Measurements from ENCODE around the gene NOX3. TPM values are rescaled to one million over a fixed set of nuclear protein-coding genes. Genes with fewer than 3 reads are reported as not detected.

Gene NOX3
- total and polyA plus RNA-seq, 2 experiments from 2014 or later, result not detected

DNA sequence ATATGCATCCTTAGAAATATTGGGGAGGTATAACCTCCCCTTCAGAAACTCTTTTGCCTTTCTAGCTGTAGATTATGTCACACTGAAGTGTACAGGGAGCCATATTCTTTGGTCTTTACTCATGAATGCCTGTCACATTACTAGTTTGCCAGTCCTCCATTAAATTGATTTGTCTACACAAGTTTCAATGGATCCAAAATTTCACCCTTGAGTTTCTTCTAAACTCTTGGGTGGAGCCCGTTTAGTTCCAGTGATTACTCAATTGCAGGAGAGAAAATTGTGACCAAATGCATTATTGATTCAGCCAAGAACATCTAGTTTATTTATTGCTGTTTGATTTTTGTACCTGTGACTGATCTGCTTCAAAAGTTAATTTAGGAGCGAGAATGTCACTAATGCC is 81.0 kb downstream of the NOX3 start (continued):
- TF ChIP-seq, protein P1, sequence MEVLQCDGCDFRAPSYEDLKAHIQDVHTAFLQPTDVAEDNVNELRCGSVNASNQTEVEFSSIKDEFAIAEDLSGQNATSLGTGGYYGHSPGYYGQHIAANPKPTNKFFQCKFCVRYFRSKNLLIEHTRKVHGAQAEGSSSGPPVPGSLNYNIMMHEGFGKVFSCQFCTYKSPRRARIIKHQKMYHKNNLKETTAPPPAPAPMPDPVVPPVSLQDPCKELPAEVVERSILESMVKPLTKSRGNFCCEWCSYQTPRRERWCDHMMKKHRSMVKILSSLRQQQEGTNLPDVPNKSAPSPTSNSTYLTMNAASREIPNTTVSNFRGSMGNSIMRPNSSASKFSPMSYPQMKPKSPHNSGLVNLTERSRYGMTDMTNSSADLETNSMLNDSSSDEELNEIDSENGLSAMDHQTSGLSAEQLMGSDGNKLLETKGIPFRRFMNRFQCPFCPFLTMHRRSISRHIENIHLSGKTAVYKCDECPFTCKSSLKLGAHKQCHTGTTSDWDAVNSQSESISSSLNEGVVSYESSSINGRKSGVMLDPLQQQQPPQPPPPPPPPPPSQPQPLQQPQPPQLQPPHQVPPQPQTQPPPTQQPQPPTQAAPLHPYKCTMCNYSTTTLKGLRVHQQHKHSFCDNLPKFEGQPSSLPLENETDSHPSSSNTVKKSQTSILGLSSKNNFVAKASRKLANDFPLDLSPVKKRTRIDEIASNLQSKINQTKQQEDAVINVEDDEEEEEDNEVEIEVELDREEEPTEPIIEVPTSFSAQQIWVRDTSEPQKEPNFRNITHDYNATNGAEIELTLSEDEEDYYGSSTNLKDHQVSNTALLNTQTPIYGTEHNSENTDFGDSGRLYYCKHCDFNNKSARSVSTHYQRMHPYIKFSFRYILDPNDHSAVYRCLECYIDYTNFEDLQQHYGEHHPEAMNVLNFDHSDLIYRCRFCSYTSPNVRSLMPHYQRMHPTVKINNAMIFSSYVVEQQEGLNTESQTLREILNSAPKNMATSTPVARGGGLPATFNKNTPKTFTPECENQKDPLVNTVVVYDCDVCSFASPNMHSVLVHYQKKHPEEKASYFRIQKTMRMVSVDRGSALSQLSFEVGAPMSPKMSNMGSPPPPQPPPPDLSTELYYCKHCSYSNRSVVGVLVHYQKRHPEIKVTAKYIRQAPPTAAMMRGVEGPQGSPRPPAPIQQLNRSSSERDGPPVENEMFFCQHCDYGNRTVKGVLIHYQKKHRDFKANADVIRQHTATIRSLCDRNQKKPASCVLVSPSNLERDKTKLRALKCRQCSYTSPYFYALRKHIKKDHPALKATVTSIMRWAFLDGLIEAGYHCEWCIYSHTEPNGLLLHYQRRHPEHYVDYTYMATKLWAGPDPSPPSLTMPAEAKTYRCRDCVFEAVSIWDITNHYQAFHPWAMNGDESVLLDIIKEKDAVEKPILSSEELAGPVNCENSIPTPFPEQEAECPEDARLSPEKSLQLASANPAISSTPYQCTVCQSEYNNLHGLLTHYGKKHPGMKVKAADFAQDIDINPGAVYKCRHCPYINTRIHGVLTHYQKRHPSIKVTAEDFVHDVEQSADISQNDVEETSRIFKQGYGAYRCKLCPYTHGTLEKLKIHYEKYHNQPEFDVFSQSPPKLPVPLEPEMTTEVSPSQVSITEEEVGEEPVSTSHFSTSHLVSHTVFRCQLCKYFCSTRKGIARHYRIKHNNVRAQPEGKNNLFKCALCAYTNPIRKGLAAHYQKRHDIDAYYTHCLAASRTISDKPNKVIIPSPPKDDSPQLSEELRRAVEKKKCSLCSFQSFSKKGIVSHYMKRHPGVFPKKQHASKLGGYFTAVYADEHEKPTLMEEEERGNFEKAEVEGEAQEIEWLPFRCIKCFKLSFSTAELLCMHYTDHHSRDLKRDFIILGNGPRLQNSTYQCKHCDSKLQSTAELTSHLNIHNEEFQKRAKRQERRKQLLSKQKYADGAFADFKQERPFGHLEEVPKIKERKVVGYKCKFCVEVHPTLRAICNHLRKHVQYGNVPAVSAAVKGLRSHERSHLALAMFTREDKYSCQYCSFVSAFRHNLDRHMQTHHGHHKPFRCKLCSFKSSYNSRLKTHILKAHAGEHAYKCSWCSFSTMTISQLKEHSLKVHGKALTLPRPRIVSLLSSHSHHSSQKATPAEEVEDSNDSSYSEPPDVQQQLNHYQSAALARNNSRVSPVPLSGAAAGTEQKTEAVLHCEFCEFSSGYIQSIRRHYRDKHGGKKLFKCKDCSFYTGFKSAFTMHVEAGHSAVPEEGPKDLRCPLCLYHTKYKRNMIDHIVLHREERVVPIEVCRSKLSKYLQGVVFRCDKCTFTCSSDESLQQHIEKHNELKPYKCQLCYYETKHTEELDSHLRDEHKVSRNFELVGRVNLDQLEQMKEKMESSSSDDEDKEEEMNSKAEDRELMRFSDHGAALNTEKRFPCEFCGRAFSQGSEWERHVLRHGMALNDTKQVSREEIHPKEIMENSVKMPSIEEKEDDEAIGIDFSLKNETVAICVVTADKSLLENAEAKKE (CRISPR knock-in tag; IDR thresholded peaks at IDR 0.05), result no peak
- no peak for TF ChIP-seq NANOG (IDR thresholded peaks at IDR 0.05; ENCODE audit: borderline replicate concordance)
- TF ChIP-seq, protein P2, sequence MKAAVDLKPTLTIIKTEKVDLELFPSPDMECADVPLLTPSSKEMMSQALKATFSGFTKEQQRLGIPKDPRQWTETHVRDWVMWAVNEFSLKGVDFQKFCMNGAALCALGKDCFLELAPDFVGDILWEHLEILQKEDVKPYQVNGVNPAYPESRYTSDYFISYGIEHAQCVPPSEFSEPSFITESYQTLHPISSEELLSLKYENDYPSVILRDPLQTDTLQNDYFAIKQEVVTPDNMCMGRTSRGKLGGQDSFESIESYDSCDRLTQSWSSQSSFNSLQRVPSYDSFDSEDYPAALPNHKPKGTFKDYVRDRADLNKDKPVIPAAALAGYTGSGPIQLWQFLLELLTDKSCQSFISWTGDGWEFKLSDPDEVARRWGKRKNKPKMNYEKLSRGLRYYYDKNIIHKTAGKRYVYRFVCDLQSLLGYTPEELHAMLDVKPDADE (IDR thresholded peaks at IDR 0.05), result no peak
- TF ChIP-seq POLR2AphosphoS5 (IDR thresholded peaks at IDR 0.05; ENCODE audit: low read depth), result no peak

DNA sequence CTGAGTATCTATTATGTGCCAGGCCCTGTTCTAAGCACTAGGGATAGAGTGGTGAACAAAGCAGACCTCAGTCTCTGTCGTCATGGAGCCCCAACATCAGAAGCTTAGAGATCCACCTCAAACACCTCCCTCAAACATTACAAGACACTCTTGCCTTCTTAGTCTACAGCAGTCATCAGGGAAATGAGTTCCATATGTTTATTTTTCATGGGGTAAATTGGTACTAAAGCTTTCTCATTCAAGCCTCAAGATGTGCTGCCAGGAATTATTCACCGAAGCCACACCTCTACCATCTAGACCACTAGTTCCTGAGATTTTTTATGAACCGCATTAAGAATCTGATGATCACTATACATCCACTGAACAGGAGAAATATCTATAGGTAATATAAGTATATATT is 82.4 kb downstream of the NOX3 start:
- H3K27ac ChIP-seq (ENCODE audit: low read depth), result no peak overlapping the region
- no peak overlapping the region for H3K4me2 ChIP-seq
- no peaks in the 10 kb centered on the region for H3K4me1 ChIP-seq (ENCODE audit: insufficient read depth)
- no peaks in the 10 kb centered on the region for H3K36me3 Mint-ChIP-seq (ENCODE audit: low read depth)
- H2AFZ ChIP-seq, result no peak overlapping the region
- H3K4me3 Mint-ChIP-seq, result no peak overlapping the region
- H3K79me2 ChIP-seq (replicated peaks; ENCODE audit: insufficient read depth), result no peaks in the 10 kb centered on the region
- DNase-seq (ENCODE audit: low spot score) (no peak), ATAC-seq (no peak)
- H3K9me2 ChIP-seq (ENCODE audit: insufficient read depth), result no peaks in the 10 kb centered on the region; the same call in 1 of the 2 replicates
- no peaks in the 10 kb centered on the region for H3K4me1 Mint-ChIP-seq
- no peaks in the 10 kb centered on the region for H4K20me1 ChIP-seq (replicated peaks; ENCODE audit: insufficient read depth)
- H3K4me3 ChIP-seq, result no peak overlapping the region
- no peaks in the 10 kb centered on the region for H3F3A ChIP-seq (replicated peaks; ENCODE audit: low read depth)
- H3K27me3 ChIP-seq (ENCODE audit: insufficient read depth), result no peaks in the 10 kb centered on the region
- H3K9me3 Mint-ChIP-seq, result no peaks in the 10 kb centered on the region
- H3K27me3 Mint-ChIP-seq (ENCODE audit: insufficient read depth, low read depth, poor library complexity), result no peaks in the 10 kb centered on the region
- no peaks in the 10 kb centered on the region for H3K36me3 ChIP-seq (ENCODE audit: insufficient read depth)
- no peak overlapping the region for H3K27ac Mint-ChIP-seq
- TF ChIP-seq ZNF114 (CRISPR knock-in tag; IDR thresholded peaks at IDR 0.05) (no peak), NANOG (IDR thresholded peaks at IDR 0.05; ENCODE audit: borderline replicate concordance) (no peak), JUNB (IDR thresholded peaks at IDR 0.05; ENCODE audit: unreplicated experiment) (no peak), ZNF331 (CRISPR knock-in tag; IDR thresholded peaks at IDR 0.05; ENCODE audit: low read depth) (no peak), STAT1 (IDR thresholded peaks at IDR 0.05; ENCODE audit: unreplicated experiment) (no peak), CREB1 (CRISPR knock-in tag; IDR thresholded peaks at IDR 0.05; ENCODE audit: low read depth) (no peak), EZH2 (IDR thresholded peaks at IDR 0.05; ENCODE audit: low read depth, unreplicated experiment) (no peak)
- TF ChIP-seq, protein P1 (CRISPR knock-in tag; IDR thresholded peaks at IDR 0.05), result no peak
